ENCODE data around the gene LUZP1. TPM values are rescaled to one million over a fixed set of nuclear protein-coding genes. Genes with fewer than 3 reads are reported as not detected.

The LUZP1 gene
- total RNA-seq, 4 donors from 2014 or later, result 22.3 to 38.4 (median 30.3) TPM

GRCh38 chr1:23084880-23085279 is 83.8 kb downstream of the LUZP1 start:
- no peak for ATAC-seq
- TF ChIP-seq, protein P1, sequence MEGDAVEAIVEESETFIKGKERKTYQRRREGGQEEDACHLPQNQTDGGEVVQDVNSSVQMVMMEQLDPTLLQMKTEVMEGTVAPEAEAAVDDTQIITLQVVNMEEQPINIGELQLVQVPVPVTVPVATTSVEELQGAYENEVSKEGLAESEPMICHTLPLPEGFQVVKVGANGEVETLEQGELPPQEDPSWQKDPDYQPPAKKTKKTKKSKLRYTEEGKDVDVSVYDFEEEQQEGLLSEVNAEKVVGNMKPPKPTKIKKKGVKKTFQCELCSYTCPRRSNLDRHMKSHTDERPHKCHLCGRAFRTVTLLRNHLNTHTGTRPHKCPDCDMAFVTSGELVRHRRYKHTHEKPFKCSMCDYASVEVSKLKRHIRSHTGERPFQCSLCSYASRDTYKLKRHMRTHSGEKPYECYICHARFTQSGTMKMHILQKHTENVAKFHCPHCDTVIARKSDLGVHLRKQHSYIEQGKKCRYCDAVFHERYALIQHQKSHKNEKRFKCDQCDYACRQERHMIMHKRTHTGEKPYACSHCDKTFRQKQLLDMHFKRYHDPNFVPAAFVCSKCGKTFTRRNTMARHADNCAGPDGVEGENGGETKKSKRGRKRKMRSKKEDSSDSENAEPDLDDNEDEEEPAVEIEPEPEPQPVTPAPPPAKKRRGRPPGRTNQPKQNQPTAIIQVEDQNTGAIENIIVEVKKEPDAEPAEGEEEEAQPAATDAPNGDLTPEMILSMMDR (IDR thresholded peaks at IDR 0.05), result no peak
- WGBS, 2 donors (ENCODE audit: low coverage in 1 of 2), result 79 to 88% methylated on average over 4 to 7 of the region's 8 CpGs
- Histone ChIP-seq H3K4me1 (peaks cover 0 to 20% (median 6%) of the 10 kb centered on the region in 3 donors), H3K36me3 (peaks cover 0 to 93% of the 10 kb centered on the region in 2 donors), H3K27me3 (no peaks in the 10 kb centered on the region), H3K9me3 (no peaks in the 10 kb centered on the region), H3K4me3 (no peak overlapping the region), H3K27ac (no peak overlapping the region)

GRCh38 chr1:23083714-23084480 is 84.8 kb downstream of the LUZP1 start:
- 59 to 62% methylated on average over 5 of the region's 5 CpGs for WGBS, 2 donors (ENCODE audit: low coverage in 1 of 2)
- peaks cover 0 to 20% (median 6%) of the 10 kb centered on the region in 3 donors for H3K4me1 ChIP-seq
- no peak for ATAC-seq
- no peak overlapping the region for H3K4me3 ChIP-seq
- TF ChIP-seq EP300 (IDR thresholded peaks at IDR 0.05) (no peak), POLR2A (IDR thresholded peaks at IDR 0.05) (no peak), POLR2AphosphoS5 (IDR thresholded peaks at IDR 0.05) (no peak)
- TF ChIP-seq, protein P1 (IDR thresholded peaks at IDR 0.05), result no peak
- no peaks in the 10 kb centered on the region for H3K27me3 ChIP-seq
- H3K36me3 ChIP-seq, result peaks cover 2 to 100% of the 10 kb centered on the region in 2 donors
- H3K27ac ChIP-seq, result peak overlapping the region in 2 of 4 donors; percentile 18 to 43
- H3K9me3 ChIP-seq, result no peaks in the 10 kb centered on the region

GRCh38 chr1:23081376-23081775 is 87.3 kb downstream of the LUZP1 start:
- Histone ChIP-seq H3K27ac (no peak overlapping the region), H3K9me3 (no peaks in the 10 kb centered on the region)
- WGBS, 2 donors (ENCODE audit: low coverage in 1 of 2), result 60 to 85% methylated on average over 1 to 3 of the region's 3 CpGs

GRCh38 chr1:23080885-23081284 is 87.8 kb downstream of the LUZP1 start:
- no peaks in the 10 kb centered on the region for H3K9me3 ChIP-seq
- H3K36me3 ChIP-seq, result peaks cover 2 to 94% of the 10 kb centered on the region in 2 donors
- no peak overlapping the region for H3K4me3 ChIP-seq
- H3K27me3 ChIP-seq, result no peaks in the 10 kb centered on the region
- peaks cover 0 to 19% (median 6%) of the 10 kb centered on the region in 3 donors for H3K4me1 ChIP-seq
- H3K27ac ChIP-seq, result no peak overlapping the region
- WGBS, 2 donors (ENCODE audit: low coverage in 1 of 2), result 81 to 94% methylated on average over 3 of the region's 3 CpGs
- TF ChIP-seq, protein P1 (IDR thresholded peaks at IDR 0.05), result no peak
- TF ChIP-seq POLR2AphosphoS5 (IDR thresholded peaks at IDR 0.05), result no peak
- TF ChIP-seq EP300 (IDR thresholded peaks at IDR 0.05), result no peak
- no peak for TF ChIP-seq POLR2A (IDR thresholded peaks at IDR 0.05)
- ATAC-seq, result no peak

More at GRCh38 chr1:23081376-23081775, 87.3 kb downstream of the LUZP1 start:
- TF ChIP-seq, protein P1 (IDR thresholded peaks at IDR 0.05), result peak in 2 of 4 experiments; percentile 8 to 25
- no peak for TF ChIP-seq POLR2AphosphoS5 (IDR thresholded peaks at IDR 0.05)
- ATAC-seq, result no peak
- Histone ChIP-seq H3K27me3 (no peaks in the 10 kb centered on the region), H3K4me1 (peaks cover 0 to 20% (median 6%) of the 10 kb centered on the region in 3 donors), H3K36me3 (peaks cover 2 to 99% of the 10 kb centered on the region in 2 donors), H3K4me3 (no peak overlapping the region)

- Histone ChIP-seq H3K4me3 (no peak overlapping the region), H3K27ac (no peak overlapping the region), H3K36me3 (peaks cover 2 to 76% of the 10 kb centered on the region in 2 donors), H3K9me3 (no peaks in the 10 kb centered on the region), H3K4me1 (peaks cover 0 to 9% (median 4%) of the 10 kb centered on the region in 3 donors), H3K27me3 (no peaks in the 10 kb centered on the region)
- no peak for ATAC-seq
- TF ChIP-seq, protein P1 (IDR thresholded peaks at IDR 0.05), result no peak
- TF ChIP-seq EP300 (IDR thresholded peaks at IDR 0.05) (no peak), POLR2AphosphoS5 (IDR thresholded peaks at IDR 0.05) (no peak)
- WGBS, 2 donors (ENCODE audit: low coverage in 1 of 2), result 82 to 85% methylated on average over 4 to 6 of the region's 6 CpGs
Measured at GRCh38 chr1:23079025-23079424, 89.6 kb downstream of the LUZP1 start.

Measured in gastroesophageal sphincter (tissue), 4 donors.